GM19438 (cell line): Measurements from ENCODE around the gene C3.

Experiments
- ATAC-seq: cut with Tn5 transposase; IDR thresholded peaks from one replicate; pipeline ENCODE4 v1.9.1; 2021; ENCODE audit warnings: low read depth; ENCODE audit not compliant: unreplicated experiment

The C3 gene

GRCh38 chr19:6745965-6746364 lies 25.5 kb upstream of the C3 start:
- no peak for ATAC-seq

- no peak for ATAC-seq
Measured at GRCh38 chr19:6744381-6745301, 24.2 kb upstream of the C3 start.

DNA sequence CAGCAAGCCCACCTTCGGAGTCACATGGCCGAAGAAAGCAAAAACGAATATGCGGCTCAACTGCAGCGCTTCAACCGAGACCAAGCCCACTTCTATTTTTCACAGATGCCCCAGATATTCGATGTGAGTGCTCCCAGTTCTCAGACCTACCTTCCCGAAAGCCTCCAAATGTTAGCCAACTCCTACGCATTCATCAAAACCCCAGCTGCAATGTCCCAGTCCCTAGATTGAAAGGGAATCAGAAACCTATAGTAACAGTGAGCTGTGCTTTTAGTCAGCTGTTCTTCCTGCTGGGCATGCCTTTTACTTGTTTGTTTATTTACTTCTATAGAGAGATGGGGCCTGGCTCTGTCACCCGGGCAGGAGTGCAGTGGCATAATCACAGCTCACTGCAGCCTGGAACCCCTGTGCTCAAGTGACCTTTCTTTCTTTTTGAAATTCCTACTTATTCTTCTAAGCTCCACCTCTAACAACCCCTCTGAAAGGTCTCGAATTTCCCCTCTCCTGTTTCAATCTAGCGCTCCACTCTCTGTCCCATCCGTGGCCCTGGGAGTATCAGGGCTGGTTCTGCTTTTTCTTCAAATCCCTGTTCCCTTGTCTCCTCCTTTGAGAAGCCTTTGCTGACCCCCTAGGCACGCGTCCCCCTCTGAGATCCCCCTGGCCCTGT lies 23.4 kb upstream of the C3 start:
- no peak for ATAC-seq

GRCh38 chr19:6743066-6743465 lies 22.6 kb upstream of the C3 start:
- ATAC-seq = no peak

- ATAC-seq = no peak
Measured at GRCh38 chr19:6740589-6741343, 20.3 kb upstream of the C3 start.

- no peak for ATAC-seq
Measured at GRCh38 chr19:6739883-6740588, 19.6 kb upstream of the C3 start.

GRCh38 chr19:6739390-6739882 lies 19.0 kb upstream of the C3 start, which contains the start of gene TRIP10:
TRIP10 (plus strand) TSS chr19:6739680; CDS start chr19:6739762, 82 bp downstream.
- no peak for ATAC-seq

DNA sequence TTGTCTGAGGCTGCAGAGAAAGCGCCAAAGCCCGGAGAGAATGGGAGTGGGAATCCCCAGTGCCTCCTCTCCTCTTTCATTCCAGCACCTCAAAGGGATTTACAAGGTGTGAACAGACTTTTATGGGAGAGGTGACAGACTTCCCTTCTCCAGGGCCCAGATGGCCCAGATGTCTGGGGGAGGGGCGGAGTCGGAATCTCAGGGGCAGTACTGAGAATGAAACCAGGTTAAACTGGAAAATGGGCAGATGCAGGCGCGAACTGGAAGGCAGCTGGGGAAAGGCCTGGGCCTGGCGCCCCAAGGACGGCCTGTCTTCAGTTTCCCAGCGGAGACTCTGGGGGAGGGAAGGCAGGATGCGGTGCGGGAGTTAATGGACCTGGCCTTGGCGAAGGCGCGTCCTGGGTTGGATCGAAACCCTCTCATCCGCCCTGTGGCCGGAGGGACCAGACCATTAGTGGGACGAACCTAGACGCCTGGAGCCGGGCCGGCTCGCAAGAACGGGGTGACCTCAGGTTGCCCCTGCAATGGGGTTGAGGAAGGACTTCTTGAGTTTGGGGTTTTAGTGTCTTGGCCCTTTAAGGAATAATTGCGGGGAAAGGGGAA lies 18.4 kb upstream of the C3 start:
- ATAC-seq = no peak

- ATAC-seq = no peak
Measured at GRCh38 chr19:6737873-6738786, 17.7 kb upstream of the C3 start.

- ATAC-seq = peak; percentile 50
Measured at GRCh38 chr19:6737284-6737872, 16.9 kb upstream of the C3 start, which contains the start of gene GPR108. GPR108 (minus strand) TSS chr19:6737580; CDS start chr19:6737576, 4 bp downstream.

- no peak for ATAC-seq
Measured at GRCh38 chr19:6736917-6737283, 16.4 kb upstream of the C3 start.

DNA sequence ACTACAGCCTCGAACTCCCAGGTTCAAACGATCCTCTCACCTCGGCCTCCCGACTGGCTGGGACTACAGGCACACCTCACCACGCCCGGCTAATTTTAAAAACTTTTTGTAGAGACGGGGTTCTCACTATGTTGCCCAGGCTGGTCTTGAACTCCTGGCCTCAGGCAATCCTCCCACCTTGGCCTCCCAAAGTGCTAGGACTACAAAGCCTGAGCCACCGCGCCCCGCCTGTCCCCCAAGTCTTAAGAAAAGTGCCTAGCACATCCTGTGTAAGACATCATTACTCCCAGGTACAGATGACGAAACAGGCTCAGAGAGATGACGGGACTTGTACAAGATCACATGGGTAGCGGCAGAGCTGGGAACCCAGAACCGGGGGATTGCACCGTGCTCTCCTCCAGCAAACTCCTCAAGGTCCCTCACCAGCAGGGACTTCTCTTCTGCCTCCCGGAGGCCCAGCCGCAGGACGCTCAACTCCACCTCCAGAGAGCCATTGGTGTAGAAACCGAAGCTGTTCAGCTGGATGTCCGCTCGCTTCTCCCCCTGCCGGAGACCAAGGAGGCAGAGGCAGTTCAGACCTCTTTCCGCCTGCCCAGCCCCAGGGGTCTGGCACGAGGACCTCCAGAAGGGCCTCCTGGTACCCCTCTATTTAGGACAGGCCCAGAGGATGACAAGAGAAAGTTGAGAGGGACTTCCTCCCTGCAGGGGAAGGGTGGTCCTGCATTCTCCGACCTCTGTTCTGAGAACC lies 15.9 kb upstream of the C3 start:
- no peak for ATAC-seq

GRCh38 chr19:6735181-6735911 lies 14.9 kb upstream of the C3 start:
- ATAC-seq = no peak

DNA sequence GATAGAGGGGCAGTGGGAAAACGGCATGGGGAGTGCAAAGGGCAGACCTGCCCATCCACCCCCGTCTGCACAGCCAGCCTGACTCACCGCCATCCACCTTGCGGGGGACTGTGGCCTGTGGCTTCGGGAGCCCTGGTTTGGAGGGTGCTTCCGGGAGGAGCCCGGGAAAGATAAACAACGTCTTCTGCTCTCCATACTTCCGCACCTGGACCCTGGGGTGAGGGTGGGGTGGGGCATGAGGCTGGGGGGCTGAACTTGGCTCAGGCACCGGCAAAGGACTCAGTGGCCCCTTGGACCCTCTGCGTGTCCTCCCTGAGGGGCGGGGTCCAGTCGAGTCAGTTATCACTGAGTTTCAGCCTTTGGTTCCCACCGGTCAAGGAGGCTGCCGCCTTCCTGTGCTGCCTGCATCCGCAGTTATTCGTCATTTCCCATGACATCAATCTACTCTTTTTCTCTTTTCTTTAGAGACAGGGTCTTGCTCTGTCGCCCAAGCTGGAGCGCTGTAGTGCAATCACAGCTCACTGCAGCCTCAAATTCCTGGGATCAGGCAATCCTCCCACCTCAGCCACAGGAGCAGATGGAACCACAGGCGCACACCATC lies 13.7 kb upstream of the C3 start:
- ATAC-seq = no peak

DNA sequence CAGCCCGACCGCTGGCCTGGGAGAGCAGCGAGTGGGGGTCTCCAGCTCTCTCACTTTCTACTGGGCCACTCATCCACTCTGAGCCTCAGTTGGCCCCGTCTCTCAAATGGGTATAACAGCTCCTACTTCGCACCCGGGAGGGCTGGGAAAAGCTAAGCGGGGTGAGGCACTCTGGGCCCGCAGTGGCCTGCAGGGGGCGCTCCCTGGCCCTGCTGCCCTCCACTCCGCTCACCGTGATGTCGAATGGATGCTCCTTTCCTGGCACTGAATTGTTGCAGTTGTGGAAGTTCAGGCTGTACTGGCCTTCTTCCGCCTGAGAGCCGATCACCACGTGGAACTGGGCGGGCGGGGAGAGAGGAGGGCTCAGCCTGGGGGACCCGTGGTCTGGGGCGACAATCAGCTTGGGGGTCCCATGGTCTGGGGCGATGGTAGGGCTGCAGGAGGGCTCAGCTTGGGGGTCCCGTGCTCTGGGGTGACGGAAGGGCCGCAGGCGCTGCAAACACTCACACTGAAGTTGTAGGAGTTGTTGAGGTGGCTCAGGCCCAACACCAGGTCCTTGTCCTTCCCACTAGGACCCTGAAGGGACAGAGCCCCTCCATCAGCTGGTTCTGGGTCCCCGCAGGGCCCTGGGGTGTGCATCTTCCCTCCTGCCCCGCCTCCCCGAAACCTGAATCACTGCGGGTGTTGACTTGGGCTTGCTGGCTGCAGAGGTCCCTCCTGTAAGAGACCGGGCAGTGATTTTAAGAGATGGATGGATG lies 13.1 kb upstream of the C3 start:
- ATAC-seq = no peak

- no peak for ATAC-seq
Measured at GRCh38 chr19:6732803-6733337, 12.4 kb upstream of the C3 start.
